Vagina (tissue), 2 donors: ENCODE measurements around the gene PARD3.

Source experiments
- POLR2AphosphoS5 ChIP-seq, 2 donors: sonication (generic); formaldehyde crosslinking; IDR thresholded peaks; one replicate each; pipeline ENCODE4 v1.9.0; 2017; ENCODE audit warnings: antibody characterized with exemption in 2 of 2, mild to moderate bottlenecking in 2 of 2, low read depth in 1 of 2; ENCODE audit not compliant: insufficient read depth in 1 of 2
- TF ChIP-seq, protein P1 (sequence below), 3 experiments: fragments of 450-650 bp in 2 of 3; fragments of 200-600 bp in 1 of 3; sonication (generic) in 1 of 3; IDR thresholded peaks; one replicate each; pipeline ENCODE4 v1.5.1; 2017 to 2019; ENCODE audit warnings: antibody characterized with exemption in 3 of 3, mild to moderate bottlenecking in 2 of 3, moderate library complexity in 2 of 3

DNA sequence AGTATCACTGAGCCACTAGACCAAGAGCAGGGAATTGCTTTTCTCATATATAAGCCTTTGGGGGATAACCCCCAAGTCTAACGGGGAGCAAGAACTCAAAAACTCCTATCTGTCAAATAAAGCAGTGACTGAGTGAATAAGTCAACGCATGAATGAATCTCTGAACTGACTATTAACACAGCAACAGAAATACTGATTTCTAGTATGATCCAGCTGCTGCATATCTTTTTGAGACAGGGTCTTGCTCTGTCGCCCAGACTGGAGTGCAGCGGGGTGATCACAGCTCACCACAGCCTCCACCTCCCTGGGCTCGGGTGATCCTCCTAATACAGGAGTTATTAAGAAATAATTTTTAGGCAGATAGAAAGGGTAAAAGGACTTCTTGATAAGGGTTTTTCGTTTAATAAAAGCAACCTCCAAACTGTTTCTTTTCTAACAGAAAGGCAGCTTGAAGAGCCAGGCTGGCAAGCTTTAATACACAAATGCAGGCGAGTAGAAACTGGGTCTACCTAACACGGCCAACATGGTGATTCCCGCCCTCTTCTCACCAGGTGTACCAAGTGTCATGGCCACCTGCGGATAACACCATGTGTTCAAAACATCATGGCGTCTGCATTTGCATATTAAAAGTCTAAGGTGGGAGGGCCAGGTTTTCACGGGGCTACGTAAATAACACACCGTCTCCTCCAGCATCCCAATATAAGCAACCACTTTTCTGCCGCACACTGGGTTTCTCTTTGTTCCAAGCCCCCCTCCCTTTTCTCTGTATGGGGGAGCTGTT, 631.9 kb downstream of the PARD3 start:
- TF ChIP-seq, protein P1, sequence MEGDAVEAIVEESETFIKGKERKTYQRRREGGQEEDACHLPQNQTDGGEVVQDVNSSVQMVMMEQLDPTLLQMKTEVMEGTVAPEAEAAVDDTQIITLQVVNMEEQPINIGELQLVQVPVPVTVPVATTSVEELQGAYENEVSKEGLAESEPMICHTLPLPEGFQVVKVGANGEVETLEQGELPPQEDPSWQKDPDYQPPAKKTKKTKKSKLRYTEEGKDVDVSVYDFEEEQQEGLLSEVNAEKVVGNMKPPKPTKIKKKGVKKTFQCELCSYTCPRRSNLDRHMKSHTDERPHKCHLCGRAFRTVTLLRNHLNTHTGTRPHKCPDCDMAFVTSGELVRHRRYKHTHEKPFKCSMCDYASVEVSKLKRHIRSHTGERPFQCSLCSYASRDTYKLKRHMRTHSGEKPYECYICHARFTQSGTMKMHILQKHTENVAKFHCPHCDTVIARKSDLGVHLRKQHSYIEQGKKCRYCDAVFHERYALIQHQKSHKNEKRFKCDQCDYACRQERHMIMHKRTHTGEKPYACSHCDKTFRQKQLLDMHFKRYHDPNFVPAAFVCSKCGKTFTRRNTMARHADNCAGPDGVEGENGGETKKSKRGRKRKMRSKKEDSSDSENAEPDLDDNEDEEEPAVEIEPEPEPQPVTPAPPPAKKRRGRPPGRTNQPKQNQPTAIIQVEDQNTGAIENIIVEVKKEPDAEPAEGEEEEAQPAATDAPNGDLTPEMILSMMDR (IDR thresholded peaks at IDR 0.05) = no peak
- TF ChIP-seq POLR2AphosphoS5 (IDR thresholded peaks at IDR 0.05; ENCODE audit: insufficient read depth in 1 of 2, low read depth in 1 of 2) = no peak
